Endodermal cell (in vitro differentiated cells): Measurements from ENCODE around the gene YWHAG. TPM values are rescaled to one million over a fixed set of nuclear protein-coding genes. Genes with fewer than 3 reads are reported as not detected.

ENCODE experiments used
- DNase-seq: peaks from one replicate; pipeline ENCODE4 v3.0.0-alpha.2; 2017
- H3K27ac ChIP-seq: 2 replicates; pipeline ENCODE4 v1.5.1; 2013; ENCODE audit warnings: mild to moderate bottlenecking, low read depth, low read length, moderate library complexity
- H3K27me3 ChIP-seq: 2 replicates; pipeline ENCODE4 v1.6.1; 2013; ENCODE audit warnings: mild to moderate bottlenecking, low read length, moderate library complexity; ENCODE audit not compliant: insufficient read depth, control insufficient read depth, poor library complexity, severe bottlenecking
- H3K36me3 ChIP-seq: 2 replicates; pipeline ENCODE4 v1.7.0; 2013; ENCODE audit warnings: mild to moderate bottlenecking, low read length, moderate library complexity; ENCODE audit not compliant: control insufficient read depth, insufficient read depth
- H3K4me1 ChIP-seq: one replicate; pipeline ENCODE4 v1.7.0; 2013; ENCODE audit warnings: low read length; ENCODE audit not compliant: control insufficient read depth, insufficient read depth
- H3K4me3 ChIP-seq: 2 replicates; pipeline ENCODE4 v1.5.1; 2013; ENCODE audit warnings: mild to moderate bottlenecking, low read length, moderate library complexity
- H3K9ac ChIP-seq: 2 replicates; pipeline ENCODE4 v1.6.1; 2013; ENCODE audit warnings: mild to moderate bottlenecking, low read length, moderate library complexity; ENCODE audit not compliant: poor library complexity, severe bottlenecking; ENCODE audit errors: extremely low read depth
- H3K9me3 ChIP-seq: 2 replicates; pipeline ENCODE4 v1.6.1; 2013; ENCODE audit warnings: mild to moderate bottlenecking, low read length, moderate library complexity; ENCODE audit not compliant: control insufficient read depth
- H3K27ac Mint-ChIP-seq: 2 replicates; pipeline ENCODE4 v1.8.0; 2020; ENCODE audit warnings: mixed read lengths
- H3K27me3 Mint-ChIP-seq: 2 replicates; pipeline ENCODE4 v1.8.0; 2021; ENCODE audit warnings: mild to moderate bottlenecking, mixed read lengths; ENCODE audit not compliant: insufficient read depth
- H3K36me3 Mint-ChIP-seq: 2 replicates; pipeline ENCODE4 v1.8.0; 2020; ENCODE audit warnings: low read depth, mixed read lengths
- H3K4me1 Mint-ChIP-seq: 2 replicates; pipeline ENCODE4 v1.8.0; 2020; ENCODE audit warnings: mixed read lengths
- H3K4me3 Mint-ChIP-seq: 2 replicates; pipeline ENCODE4 v1.8.0; 2020; ENCODE audit warnings: mild to moderate bottlenecking, moderate library complexity, mixed read lengths
- H3K9me3 Mint-ChIP-seq: 2 replicates; pipeline ENCODE4 v1.8.0; 2020; ENCODE audit warnings: mild to moderate bottlenecking, mixed read lengths
- CTCF ChIP-seq: fragments of 200-600 bp; sonication (generic); conservative IDR thresholded peaks from 2 replicates; pipeline ENCODE4 v1.5.0; 2021; ENCODE audit warnings: antibody characterized with exemption, mild to moderate bottlenecking
- WGBS, 2 experiments: methylation state at CpG; one replicate each; pipeline versions ENCODE4 v1.1.5 to v1.1.7; 2013; ENCODE audit warnings: missing lambda C conversion rate in 2 of 2, mixed read lengths in 1 of 2; ENCODE audit not compliant: insufficient coverage in 1 of 2, insufficient read length in 1 of 2; 5-methylcytosine and 5-hydroxymethylcytosine counted together
- total RNA-seq, 2 donors: library from RNA; stranded (reverse); fragmentation: NEBNext Ultra II Directional in 1 of 2; extraction: Animal tissue kit (Norgen Biotek cat#: 25700) in 1 of 2; gene quantifications; 2 replicates in 1 of 2; 3 replicates in 1 of 2; pipeline ENCODE4 v1.2.1, GENCODE V29; 2021

The YWHAG gene
- total RNA-seq, 2 donors from 2014 or later, result 148 TPM

GRCh38 chr7:76386691-76387260 is 28.0 kb upstream of the YWHAG start:
- H3K36me3 Mint-ChIP-seq, result peaks cover 4% of the 10 kb centered on the region
- H3K4me3 ChIP-seq, result no peak overlapping the region
- no peaks in the 10 kb centered on the region for H3K9me3 Mint-ChIP-seq
- 93 to 96% methylated on average over 6 to 11 of the region's 11 CpGs for WGBS, 2 experiments
- DNase-seq, result no peak
- no peak overlapping the region for H3K27ac ChIP-seq
- TF ChIP-seq CTCF, result no peak
- H3K4me3 Mint-ChIP-seq, result no peak overlapping the region
- H3K4me1 ChIP-seq, result peaks cover 6% of the 10 kb centered on the region
- H3K27ac Mint-ChIP-seq, result no peak overlapping the region
- H3K36me3 ChIP-seq, result no peaks in the 10 kb centered on the region
- no peak overlapping the region for H3K9ac ChIP-seq
- no peaks in the 10 kb centered on the region for H3K27me3 ChIP-seq
- no peaks in the 10 kb centered on the region for H3K4me1 Mint-ChIP-seq
- H3K9me3 ChIP-seq, result no peaks in the 10 kb centered on the region
- no peaks in the 10 kb centered on the region for H3K27me3 Mint-ChIP-seq

- Histone ChIP-seq H3K9ac (no peak overlapping the region), H3K9me3 (no peaks in the 10 kb centered on the region), H3K27me3 (no peaks in the 10 kb centered on the region), H3K4me3 (no peak overlapping the region), H3K4me1 (no peaks in the 10 kb centered on the region), H3K36me3 (no peaks in the 10 kb centered on the region), H3K27ac (no peak overlapping the region)
- H3K4me1 Mint-ChIP-seq, result no peaks in the 10 kb centered on the region
- no peaks in the 10 kb centered on the region for H3K36me3 Mint-ChIP-seq
- H3K27ac Mint-ChIP-seq, result no peak overlapping the region
- no peaks in the 10 kb centered on the region for H3K27me3 Mint-ChIP-seq
- WGBS, 2 experiments, result 54 to 69% methylated on average over 10 to 13 of the region's 13 CpGs
- TF ChIP-seq CTCF, result peak; percentile 36
- peak; percentile 86 for DNase-seq
- no peak overlapping the region for H3K4me3 Mint-ChIP-seq
- no peaks in the 10 kb centered on the region for H3K9me3 Mint-ChIP-seq
These were observed 24.5 kb upstream of the YWHAG start for GRCh38 chr7:76383089-76383944.

GRCh38 chr7:76381814-76382213 is 23.0 kb upstream of the YWHAG start:
- no peaks in the 10 kb centered on the region for H3K36me3 Mint-ChIP-seq
- H3K36me3 ChIP-seq, result no peaks in the 10 kb centered on the region
- DNase-seq, result no peak
- no peaks in the 10 kb centered on the region for H3K9me3 Mint-ChIP-seq
- H3K4me3 Mint-ChIP-seq, result no peak overlapping the region
- H3K27me3 Mint-ChIP-seq, result no peaks in the 10 kb centered on the region
- H3K9me3 ChIP-seq, result no peaks in the 10 kb centered on the region
- WGBS, 2 experiments, result 74 to 94% methylated on average over 5 to 7 of the region's 7 CpGs
- no peaks in the 10 kb centered on the region for H3K4me1 Mint-ChIP-seq
- H3K4me3 ChIP-seq, result no peak overlapping the region
- no peak overlapping the region for H3K27ac Mint-ChIP-seq
- H3K27ac ChIP-seq, result no peak overlapping the region
- no peaks in the 10 kb centered on the region for H3K27me3 ChIP-seq
- peak; percentile 48 for TF ChIP-seq CTCF
- no peaks in the 10 kb centered on the region for H3K4me1 ChIP-seq
- no peak overlapping the region for H3K9ac ChIP-seq
